Measurements from ENCODE around the gene SNRNP70.

GRCh38 chr19:49056101-49056901 lies 28.9 kb upstream of the SNRNP70 start:
- TF ChIP-seq CTCF (IDR thresholded peaks at IDR 0.05) (peak in 5 of 6 experiments; percentile 17 to 49 (median 27)), POLR2A (IDR thresholded peaks at IDR 0.05) (no peak)
